Smooth muscle cell (in vitro differentiated cells): ENCODE data around the gene KRT17. TPM values are rescaled to one million over a fixed set of nuclear protein-coding genes. Genes with fewer than 3 reads are reported as not detected.
"Not testable (repeated sequence)": the region's sequence is repeated elsewhere in the genome, so short reads cannot be mapped to it uniquely, and the experiment has no call there.

ENCODE experiments used
- DNase-seq: peaks from one replicate; lab custom pipeline; 2025; ENCODE audit not compliant: unreplicated experiment; lab: John Stamatoyannopoulos, UW
- H2AFZ ChIP-seq: fragments of 200-600 bp; sonication (generic); 2 replicates; pipeline ENCODE4 v1.6.0; 2016; ENCODE audit warnings: antibody characterized with exemption, low read depth, mild to moderate bottlenecking
- H3F3A ChIP-seq: fragments of 200-600 bp; sonication (generic); 2 replicates; pipeline ENCODE4 v1.6.0; 2017; ENCODE audit warnings: antibody characterized with exemption, low read depth
- H3K27ac ChIP-seq: fragments of 200-600 bp; sonication (generic); 2 replicates; pipeline ENCODE4 v1.5.1; 2016; ENCODE audit warnings: low read depth, mild to moderate bottlenecking
- H3K27me3 ChIP-seq: fragments of 200-600 bp; sonication (generic); 2 replicates; pipeline ENCODE4 v1.6.1; 2016; ENCODE audit warnings: low read depth, mild to moderate bottlenecking
- H3K36me3 ChIP-seq: fragments of 200-600 bp; sonication (generic); 2 replicates; pipeline ENCODE4 v1.5.1; 2016; ENCODE audit warnings: low read depth
- H3K4me1 ChIP-seq: fragments of 200-600 bp; sonication (generic); 2 replicates; pipeline ENCODE4 v1.5.1; 2016; ENCODE audit warnings: low read depth
- H3K4me2 ChIP-seq: fragments of 200-600 bp; sonication (generic); 2 replicates; pipeline ENCODE4 v1.6.0; 2016; ENCODE audit warnings: mild to moderate bottlenecking
- H3K4me3 ChIP-seq: fragments of 200-600 bp; sonication (generic); 2 replicates; pipeline ENCODE4 v1.5.1; 2016; ENCODE audit warnings: mild to moderate bottlenecking
- H3K79me2 ChIP-seq: fragments of 200-600 bp; sonication (generic); 2 replicates; pipeline ENCODE4 v1.6.0; 2016; ENCODE audit warnings: low read depth, mild to moderate bottlenecking
- H3K9ac ChIP-seq: fragments of 200-600 bp; sonication (generic); 2 replicates; pipeline ENCODE4 v1.6.0; 2016; ENCODE audit warnings: low read depth
- H3K9me3 ChIP-seq: fragments of 200-600 bp; sonication (generic); replicated peaks from 2 replicates; pipeline ENCODE4 v1.5.1; 2016; ENCODE audit warnings: low read depth
- H4K20me1 ChIP-seq: fragments of 200-600 bp; sonication (generic); 2 replicates; pipeline ENCODE4 v1.6.0; 2016; ENCODE audit warnings: low read depth
- CTCF ChIP-seq: fragments of 200-600 bp; sonication (generic); IDR thresholded peaks from 2 replicates; pipeline ENCODE4 v1.5.1; 2017; ENCODE audit warnings: borderline replicate concordance, mild to moderate bottlenecking, antibody characterized with exemption; ENCODE audit not compliant: insufficient read depth, poor library complexity, severe bottlenecking
- WGBS: methylation state at CpG from one replicate; pipeline ENCODE4 v1.1.7; 2016; ENCODE audit warnings: low lambda C conversion rate; 5-methylcytosine and 5-hydroxymethylcytosine counted together
- polyA plus RNA-seq: library from polyadenylated mRNA; unstranded; fragments of >200 nt; fragmentation: Nextera tagmentation; extraction: Ambion mirVana; gene quantifications from 2 replicates; pipeline ENCODE4 v1.2.1, GENCODE V29; 2016
- total RNA-seq: library from RNA; depleted of rRNA; stranded (reverse); fragments of >200 nt; gene quantifications from 2 replicates; pipeline ENCODE4 v1.2.3, GENCODE V29; 2014

Gene KRT17
- total and polyA plus RNA-seq, 2 experiments from 2014 or later = 869 to 1,591 TPM

- WGBS = 92% methylated on average over 2 of the region's 2 CpGs
- peak overlapping the region; percentile 86 for H3K27ac ChIP-seq
Measured at GRCh38 chr17:41621916-41622315, 2.5 kb downstream of the KRT17 start.

GRCh38 chr17:41621435-41621817 lies 2.9 kb downstream of the KRT17 start:
- H3K4me1 ChIP-seq, DNase-seq, H3K79me2 ChIP-seq, H3F3A ChIP-seq, H3K9me3 ChIP-seq, H3K27me3 ChIP-seq, H3K36me3 ChIP-seq: not testable (repeated sequence)
- 91% methylated on average over 11 of the region's 11 CpGs for WGBS
- peak overlapping the region; percentile 18 for H3K4me3 ChIP-seq
- peaks cover 13% of the 10 kb centered on the region for H4K20me1 ChIP-seq
- H3K4me2 ChIP-seq = peak overlapping the region; percentile 65
- H3K9ac ChIP-seq = peak overlapping the region; percentile 63
- peak overlapping the region; percentile 86 for H3K27ac ChIP-seq
- peak overlapping the region; percentile 51 for H2AFZ ChIP-seq

More at GRCh38 chr17:41621916-41622315, 2.5 kb downstream of the KRT17 start:
- H3K4me2 ChIP-seq = peak overlapping the region; percentile 65
- H3K4me3 ChIP-seq = peak overlapping the region; percentile 18
- H2AFZ ChIP-seq = no peak overlapping the region
- no peaks in the 10 kb centered on the region for H3K36me3 ChIP-seq
- H3K79me2 ChIP-seq = no peaks in the 10 kb centered on the region
- no peak for TF ChIP-seq CTCF
- DNase-seq = no peak
- no peaks in the 10 kb centered on the region for H3K4me1 ChIP-seq
- H3F3A ChIP-seq = no peaks in the 10 kb centered on the region
- H3K9me3 ChIP-seq = no peaks in the 10 kb centered on the region
- no peaks in the 10 kb centered on the region for H3K27me3 ChIP-seq
- H3K9ac ChIP-seq = peak overlapping the region; percentile 63
- peaks cover 13% of the 10 kb centered on the region for H4K20me1 ChIP-seq

DNA sequence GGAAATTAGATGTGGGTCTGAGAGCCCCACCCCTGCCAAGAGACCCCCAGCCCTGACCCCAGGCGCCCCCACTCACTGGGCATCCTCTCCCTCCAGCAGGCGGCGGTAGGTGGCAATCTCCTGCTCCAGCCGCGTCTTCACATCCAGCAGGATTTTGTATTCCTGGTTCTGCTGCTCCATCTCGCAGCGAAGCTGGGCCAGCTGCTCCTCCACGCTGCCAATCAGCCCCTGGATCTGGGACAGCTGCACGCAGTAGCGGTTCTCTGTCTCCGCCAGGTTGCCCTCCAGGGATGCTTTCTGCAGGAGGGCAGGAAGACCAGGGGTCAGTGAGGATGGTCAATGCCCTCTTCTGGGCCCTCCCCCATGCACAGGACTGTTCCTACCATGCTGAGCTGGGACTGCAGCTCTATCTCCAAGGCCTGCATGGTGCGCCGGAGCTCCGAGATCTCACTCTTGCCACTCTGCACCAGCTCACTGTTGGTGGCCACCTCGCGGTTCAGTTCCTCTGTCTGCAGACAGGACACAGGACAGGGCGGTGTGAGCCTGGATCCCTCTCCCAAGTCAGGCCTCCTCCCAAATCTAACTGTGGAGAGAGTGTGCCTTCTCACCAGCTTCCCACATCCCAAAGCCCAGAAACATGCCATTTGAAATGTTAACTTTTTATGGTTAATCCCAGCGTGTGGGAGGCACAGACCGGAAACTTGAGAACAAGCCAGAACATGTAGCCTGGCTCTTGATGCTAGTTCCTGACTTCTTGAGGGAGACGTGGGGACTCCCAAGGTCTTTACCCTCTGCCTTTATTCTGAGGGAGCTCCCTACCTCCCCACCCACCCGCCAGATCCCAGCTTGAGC lies 3.6 kb downstream of the KRT17 start:
- Histone ChIP-seq H3K9ac (peak overlapping the region; percentile 63), H3F3A (no peaks in the 10 kb centered on the region), H3K79me2 (no peaks in the 10 kb centered on the region), H3K36me3 (no peaks in the 10 kb centered on the region), H3K4me2 (peak overlapping the region; percentile 65), H3K27me3 (no peaks in the 10 kb centered on the region), H3K4me1 (no peaks in the 10 kb centered on the region), H3K4me3 (no peak overlapping the region), H2AFZ (peak overlapping the region; percentile 51), H3K27ac (peak overlapping the region; percentile 86), H4K20me1 (peaks cover 13% of the 10 kb centered on the region), H3K9me3 (no peaks in the 10 kb centered on the region)
- no peak for DNase-seq
- 72% methylated on average over 21 of the region's 21 CpGs for WGBS
- TF ChIP-seq CTCF = no peak

DNA sequence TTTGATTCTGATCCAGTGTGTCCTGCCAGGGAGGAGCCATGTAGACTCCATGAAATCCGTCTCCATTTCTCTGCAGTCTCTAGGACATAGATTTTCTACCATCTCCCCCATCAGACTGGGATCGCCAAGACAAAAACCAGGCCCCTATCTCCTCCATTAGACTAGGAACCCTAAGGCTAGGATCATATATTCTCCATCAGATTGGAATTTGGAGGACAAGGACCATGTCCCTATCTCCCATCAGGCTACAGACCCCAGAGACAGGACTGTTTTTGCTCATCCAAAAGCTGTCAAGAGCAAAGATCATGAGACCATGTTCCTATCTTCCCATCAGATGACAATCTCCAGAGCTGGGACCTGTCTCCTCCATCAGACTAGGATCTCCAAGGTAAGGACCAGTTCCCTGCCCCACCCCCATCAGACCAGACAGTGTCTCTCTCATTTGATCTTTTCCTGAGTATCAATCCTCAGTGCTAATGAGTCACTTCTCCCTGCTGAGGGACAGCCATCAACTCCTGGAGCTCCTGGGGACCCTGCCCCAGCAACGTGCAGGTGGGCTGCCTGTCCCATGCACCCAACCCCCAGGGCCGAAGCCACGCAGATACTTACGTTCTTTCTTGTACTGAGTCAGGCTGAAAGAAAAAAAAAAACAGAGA lies 4.3 kb downstream of the KRT17 start:
- H3K27ac ChIP-seq, H2AFZ ChIP-seq, H3F3A ChIP-seq, H3K79me2 ChIP-seq, H3K36me3 ChIP-seq, DNase-seq, H3K4me3 ChIP-seq, H3K9ac ChIP-seq, H3K27me3 ChIP-seq, H3K9me3 ChIP-seq, H3K4me1 ChIP-seq: not testable (repeated sequence)
- peak overlapping the region; percentile 65 for H3K4me2 ChIP-seq
- 84% methylated on average over 6 of the region's 6 CpGs for WGBS
- peaks cover 13% of the 10 kb centered on the region for H4K20me1 ChIP-seq
